HepG2 (cell line): ENCODE results near the gene TNFSF8. TPM values are rescaled to one million over a fixed set of nuclear protein-coding genes. Genes with fewer than 3 reads are reported as not detected.

Experiments
- ATAC-seq: fragments of 200-7000 bp; cut with Tn5 transposase; 3 replicates; pipeline ENCODE4 v1.9.1; 2020; ENCODE audit warnings: mild to moderate bottlenecking, moderate library complexity
- BruUV-seq: library from RNA; stranded (reverse); fragments of 400-500 nt; replicated peaks from 2 replicates; lab custom pipeline; 2021; lab: Mats Ljungman, UMichigan
- CTCF ChIA-PET: fragments of 300-600 bp; formaldehyde crosslinking; extraction: SDS; loops from one replicate; lab custom pipeline; 2021; ENCODE audit warnings: low total read pairs, inconsistent platforms, low intra/inter-chr PET ratio; lab: Yijun Ruan, JAX
- POLR2A ChIA-PET: fragments of 350-600 bp; sonication (Branson Sonifier 250); formaldehyde crosslinking; loops from one replicate; lab custom pipeline; 2020; ENCODE audit warnings: antibody characterized with exemption, inconsistent platforms; lab: Yijun Ruan, JAX
- DNase-seq: peaks from one replicate; pipeline ENCODE4 v3.0.0-alpha.2; 2015; ENCODE audit warnings: low spot score
- FAIRE-seq: peaks from 3 replicates; lab custom pipeline; 2011; peaks lifted over from hg19 to GRCh38; lab: Jason Lieb, UNC
- H2AFZ ChIP-seq: one replicate; pipeline ENCODE4 v1.6.1; 2011; ENCODE audit warnings: low read length, inconsistent platforms
- H3K27ac ChIP-seq: fragments of 300-600 bp; 3 replicates; pipeline ENCODE4 v1.8.0; 2011; ENCODE audit warnings: mixed run types, mild to moderate bottlenecking, mixed read lengths, low read length, inconsistent platforms; ENCODE audit not compliant: insufficient read depth; ENCODE audit errors: extremely low read length
- H3K27me3 ChIP-seq, 2 experiments: fragments of 200-600 bp in 1 of 2; 2 replicates in 1 of 2; 3 replicates in 1 of 2; pipeline versions ENCODE4 v1.6.0 to v1.8.0; 2011; ENCODE audit warnings: low read length in 2 of 2, mild to moderate bottlenecking in 2 of 2, moderate library complexity in 2 of 2, inconsistent platforms in 1 of 2; ENCODE audit not compliant: insufficient read depth in 2 of 2, control insufficient read depth in 1 of 2
- H3K36me3 ChIP-seq, 2 experiments: fragments of 200-600 bp in 1 of 2; replicated peaks in 1 of 2; 2 replicates in 1 of 2; 3 replicates in 1 of 2; pipeline versions ENCODE4 v1.5.1 to v1.8.0; 2011; ENCODE audit warnings: low read length in 2 of 2, inconsistent platforms in 1 of 2; ENCODE audit not compliant: insufficient read depth in 2 of 2, control insufficient read depth in 1 of 2
- H3K4me1 ChIP-seq: 2 replicates; pipeline ENCODE4 v1.5.1; 2012; ENCODE audit warnings: low read length, inconsistent platforms; ENCODE audit not compliant: insufficient read depth
- H3K4me2 ChIP-seq: 2 replicates; pipeline ENCODE4 v1.6.0; 2011; ENCODE audit warnings: low read depth, low read length, inconsistent platforms
- H3K4me3 ChIP-seq, 3 experiments: fragments of 200-600 bp in 1 of 3; sonication (generic), shearing (Covaris generic) in 1 of 3; replicated peaks in 1 of 3; 2 replicates each; pipeline ENCODE4 v1.5.1; 2011 to 2016; ENCODE audit warnings: low read length in 3 of 3, inconsistent platforms in 2 of 3, low read depth in 2 of 3, mild to moderate bottlenecking in 2 of 3, control low read depth in 1 of 3, mixed read lengths in 1 of 3; ENCODE audit not compliant: insufficient read depth in 1 of 3
- H3K79me2 ChIP-seq: one replicate; pipeline ENCODE4 v1.6.1; 2011; ENCODE audit warnings: low read length, inconsistent platforms; ENCODE audit not compliant: insufficient read depth
- H3K9ac ChIP-seq: 2 replicates; pipeline ENCODE4 v1.6.0; 2011; ENCODE audit warnings: mild to moderate bottlenecking, low read depth, low read length, inconsistent platforms; ENCODE audit not compliant: insufficient read depth
- H3K9me3 ChIP-seq: 2 replicates; pipeline ENCODE4 v1.5.1; 2012; ENCODE audit warnings: mild to moderate bottlenecking, low read length
- H4K20me1 ChIP-seq: 2 replicates; pipeline ENCODE4 v1.6.0; 2011; ENCODE audit warnings: inconsistent platforms, mild to moderate bottlenecking, low read length, moderate library complexity; ENCODE audit not compliant: insufficient read depth
- ATF5 ChIP-seq: sonication (generic); formaldehyde crosslinking; IDR thresholded peaks from 2 replicates; pipeline ENCODE4 v1.4.0; 2020; ENCODE audit warnings: mild to moderate bottlenecking, low read depth, missing genetic modification reagents
- ATM ChIP-seq: fragments of 450-650 bp; IDR thresholded peaks from 2 replicates; pipeline ENCODE4 v1.7.1; 2017; ENCODE audit warnings: mild to moderate bottlenecking, borderline replicate concordance
- CC2D1A ChIP-seq: sonication (generic); formaldehyde crosslinking; IDR thresholded peaks from 2 replicates; pipeline ENCODE4 v1.8.1; 2023; ENCODE audit warnings: mild to moderate bottlenecking, missing genetic modification reagents
- HOXA3 ChIP-seq: sonication (generic); formaldehyde crosslinking; IDR thresholded peaks from 2 replicates; pipeline ENCODE4 v1.5.0; 2020; ENCODE audit warnings: missing genetic modification reagents
- IRX3 ChIP-seq: sonication (generic); formaldehyde crosslinking; IDR thresholded peaks from 2 replicates; pipeline ENCODE4 v1.8.1; 2023; ENCODE audit warnings: mild to moderate bottlenecking, low read depth, missing genetic modification reagents, borderline replicate concordance
- MTF2 ChIP-seq: sonication (generic); formaldehyde crosslinking; IDR thresholded peaks from 2 replicates; pipeline ENCODE4 v1.5.0; 2020; ENCODE audit warnings: missing genetic modification reagents, borderline replicate concordance
- NAIF1 ChIP-seq: sonication (generic); formaldehyde crosslinking; IDR thresholded peaks from 2 replicates; pipeline ENCODE4 v1.5.0; 2020; ENCODE audit warnings: mild to moderate bottlenecking, missing genetic modification reagents, borderline replicate concordance
- NFIC ChIP-seq: IDR thresholded peaks from 2 replicates; pipeline ENCODE4 v1.6.1; 2012; ENCODE audit warnings: mild to moderate bottlenecking, low read length, inconsistent platforms
- NR1H2 ChIP-seq: sonication (generic); formaldehyde crosslinking; IDR thresholded peaks from 2 replicates; pipeline ENCODE4 v1.8.1; 2022; ENCODE audit warnings: low read depth, missing genetic modification reagents, borderline replicate concordance
- PRPF4 ChIP-seq: fragments of 200-400 bp; formaldehyde crosslinking; IDR thresholded peaks from 2 replicates; pipeline ENCODE4 v1.6.1; 2016; ENCODE audit warnings: low read length, low read depth; ENCODE audit not compliant: poor library complexity, severe bottlenecking
- RBM22 ChIP-seq: fragments of 200-400 bp; formaldehyde crosslinking; optimal IDR thresholded peaks from 2 replicates; pipeline ENCODE3; 2017; ENCODE audit warnings: mild to moderate bottlenecking, low read length, moderate library complexity
- RFX3 ChIP-seq: IDR thresholded peaks from 2 replicates; pipeline ENCODE4 v1.6.1; 2016; ENCODE audit warnings: missing biosample characterization, missing genetic modification reagents
- SALL2 ChIP-seq: sonication (generic); formaldehyde crosslinking; IDR thresholded peaks from 2 replicates; pipeline ENCODE4 v1.8.1; 2023; ENCODE audit warnings: mild to moderate bottlenecking, missing genetic modification reagents, inconsistent platforms
- SP140L ChIP-seq: sonication (generic); formaldehyde crosslinking; IDR thresholded peaks from 2 replicates; pipeline ENCODE4 v1.4.0; 2020; ENCODE audit warnings: missing genetic modification reagents, borderline replicate concordance
- SUZ12 ChIP-seq: fragments of 150-350 bp; IDR thresholded peaks from 2 replicates; pipeline ENCODE4 v1.6.1; 2014; ENCODE audit warnings: low read depth, low read length
- ZBTB37 ChIP-seq: sonication (generic); formaldehyde crosslinking; IDR thresholded peaks from 2 replicates; pipeline ENCODE4 v1.4.0; 2020; ENCODE audit warnings: mild to moderate bottlenecking, missing genetic modification reagents
- ZNF256 ChIP-seq: sonication (generic); formaldehyde crosslinking; conservative IDR thresholded peaks from 2 replicates; pipeline ENCODE4 v1.4.0; 2020; ENCODE audit warnings: missing genetic modification reagents
- ZNF546 ChIP-seq: sonication (generic); formaldehyde crosslinking; conservative IDR thresholded peaks from 2 replicates; pipeline ENCODE4 v1.8.1; 2023; ENCODE audit warnings: mild to moderate bottlenecking, missing genetic modification reagents
- ZNF572 ChIP-seq: sonication (generic); formaldehyde crosslinking; IDR thresholded peaks from 2 replicates; pipeline ENCODE4 v1.5.1; 2020; ENCODE audit warnings: mild to moderate bottlenecking, missing genetic modification reagents
- ZNF629 ChIP-seq: sonication (generic); formaldehyde crosslinking; conservative IDR thresholded peaks from 2 replicates; pipeline ENCODE4 v1.5.0; 2020; ENCODE audit warnings: missing genetic modification reagents
- ZNF800 ChIP-seq: sonication (generic); formaldehyde crosslinking; IDR thresholded peaks from 2 replicates; pipeline ENCODE4 v1.4.0; 2020; ENCODE audit warnings: missing genetic modification reagents
- ZNF879 ChIP-seq: sonication (generic); formaldehyde crosslinking; IDR thresholded peaks from 2 replicates; pipeline ENCODE4 v1.8.1; 2023; ENCODE audit warnings: missing genetic modification reagents
- WGBS: methylation state at CpG from one replicate; pipeline ENCODE4 v1.1.6; 2017; ENCODE audit warnings: low lambda C conversion rate; 5-methylcytosine and 5-hydroxymethylcytosine counted together
- in situ Hi-C: cut with HindIII; loops from 2 replicates; pipeline ENCODE4 v1.10.0; 2017; ENCODE audit warnings: low pct_unique_long_range_greater_than_20kb; ENCODE audit not compliant: extremely low pct_ligation_motif_present
- intact Hi-C: fragments of 100-400 bp; cut with micrococcal nuclease; formaldehyde crosslinking; loops from one replicate; pipeline ENCODE4 v1.10.0; 2022; ENCODE audit not compliant: unreplicated experiment
- polyA plus RNA-seq, 8 experiments: library from polyadenylated mRNA; depleted of rRNA in 3 of 8; stranded (reverse) in 7 of 8; unstranded in 1 of 8; fragments of >200 nt; fragmentation: Illumina TruSeq in 4 of 8; extraction: Trizol in 4 of 8; gene quantifications; 2 replicates each; pipeline versions ENCODE4 v1.2.1 to v1.2.3, GENCODE V29; 2011 to 2016; ENCODE audit warnings: low read depth in 4 of 8, missing spikeins in 1 of 8, mixed read lengths in 1 of 8; ENCODE audit not compliant: insufficient read depth in 1 of 8
- total RNA-seq, 5 experiments: library from RNA; depleted of rRNA; stranded (reverse); fragments of >200 nt; fragmentation: Illumina TruSeq; extraction: Trizol; gene quantifications; 2 replicates each; pipeline ENCODE4 v1.2.3, GENCODE V29; 2016; ENCODE audit warnings: low read depth in 1 of 5

TNFSF8 gene
- total and polyA plus RNA-seq, 2 of the 13 experiments (the other 11 are each of a cell fraction or from before 2014, with no cell fraction given), result not detected

GRCh38 chr9:114950761-114951160 lies 20.4 kb upstream of the TNFSF8 start (continued):
- TF ChIP-seq ZNF546 (no peak), SALL2 (no peak), CC2D1A (CRISPR knock-in tag) (no peak), ATM (no peak), ZNF256 (CRISPR knock-in tag) (no peak), HOXA3 (CRISPR knock-in tag) (no peak), PRPF4 (no peak), ZNF879 (CRISPR knock-in tag) (no peak), RFX3 (CRISPR knock-in tag) (no peak), MTF2 (CRISPR knock-in tag) (no peak), ZNF572 (no peak), NR1H2 (no peak), ZNF629 (no peak), RBM22 (no peak)
- TF ChIP-seq, all 625 proteins: peak for 0

- Histone ChIP-seq H3K27ac (no peak overlapping the region), H3K4me2 (no peak overlapping the region), H3K27me3 (0 out of 5 replicates have a peak, but pooled peaks cover 0 to 2% of the 10 kb centered on the region in 2 experiments), H3K79me2 (no peaks in the 10 kb centered on the region), H4K20me1 (no peaks in the 10 kb centered on the region), H3K4me3 (no peak overlapping the region), H3K4me1 (no peaks in the 10 kb centered on the region)
- BruUV-seq, result no TSS peak
- ChIA-PET CTCF (no interaction called here), POLR2A (no interaction called here)
- ATAC-seq, result no peak
- 0% methylated on average over 4 of the region's 4 CpGs for WGBS
- DNase-seq, result no peak
- intact Hi-C loops, result no loop called here
- TF ChIP-seq ATF5 (CRISPR knock-in tag) (no peak), SP140L (CRISPR knock-in tag) (no peak), ZNF800 (CRISPR knock-in tag) (no peak), NFIC (no peak), SUZ12 (no peak), NAIF1 (CRISPR knock-in tag) (no peak), IRX3 (CRISPR knock-in tag) (no peak), ZBTB37 (no peak)
- TF ChIP-seq, all 625 proteins: peak for 0
- Histone ChIP-seq H2AFZ (no peak overlapping the region), H3K9me3 (no peaks in the 10 kb centered on the region), H3K36me3 (no peaks in the 10 kb centered on the region), H3K9ac (no peak overlapping the region)
- in situ Hi-C loops, result no loop called here
- no peak for FAIRE-seq
Observed at GRCh38 chr9:114947058-114947457, 16.7 kb upstream of the TNFSF8 start.
